Activated CD4-positive, alpha-beta T cell treated with anti-CD3 and anti-CD28 coated beads, Interleukin-10, Interleukin-2, amounts not matched to agents 100 ng/mL and 50 ng/mL, durations not matched to agents 16 hours and 8 hours (primary cell): ENCODE results near the gene LYRM9.
A peak's percentile ranks its signal among the peaks of the same experiment; 100 is the strongest.
"Not testable (repeated sequence)": the region's sequence is repeated elsewhere in the genome, so short reads cannot be mapped to it uniquely, and the experiment has no call there.

Experiments
- DNase-seq: peaks from one replicate; pipeline ENCODE4 v3.0.0-alpha.2; 2020

Gene LYRM9

GRCh38 chr17:27892866-27893769 lies at the start of gene LYRM9:
Gene LYRM9, minus strand, starts transcription at chr17:27893365. Its CDS starts 10,671 bp downstream, at chr17:27882694.
- DNase-seq = peak; percentile 95

GRCh38 chr17:27940503-27941428 lies 47.6 kb upstream of the LYRM9 start:
- no peak for DNase-seq

GRCh38 chr17:27939474-27940465 lies 46.6 kb upstream of the LYRM9 start:
- DNase-seq = no peak

GRCh38 chr17:27938864-27939263 lies 45.7 kb upstream of the LYRM9 start:
- no peak for DNase-seq

GRCh38 chr17:27938241-27938640 lies 45.1 kb upstream of the LYRM9 start:
- DNase-seq = no peak

- no peak for DNase-seq
These were observed 43.9 kb upstream of the LYRM9 start for GRCh38 chr17:27937025-27937546.

- DNase-seq = no peak
These were observed 36.8 kb upstream of the LYRM9 start for GRCh38 chr17:27930000-27930399.

- DNase-seq = no peak
These were observed 35.4 kb upstream of the LYRM9 start for GRCh38 chr17:27928587-27928986.

GRCh38 chr17:27927781-27928180 lies 34.6 kb upstream of the LYRM9 start:
- no peak for DNase-seq

- no peak for DNase-seq
These were observed 28.4 kb upstream of the LYRM9 start for GRCh38 chr17:27921599-27921998.

- no peak for DNase-seq
These were observed 27.9 kb upstream of the LYRM9 start for GRCh38 chr17:27921077-27921476.

- DNase-seq = no peak
These were observed 27.4 kb upstream of the LYRM9 start for GRCh38 chr17:27920569-27920968.

- DNase-seq = no peak
These were observed 25.9 kb upstream of the LYRM9 start for GRCh38 chr17:27919079-27919478.

GRCh38 chr17:27918498-27918897 lies 25.3 kb upstream of the LYRM9 start:
- DNase-seq = no peak

GRCh38 chr17:27917000-27917399 lies 23.8 kb upstream of the LYRM9 start:
- no peak for DNase-seq

- DNase-seq = no peak
These were observed 22.5 kb upstream of the LYRM9 start for GRCh38 chr17:27915709-27916108.

GRCh38 chr17:27914382-27914781 lies 21.2 kb upstream of the LYRM9 start:
- DNase-seq = no peak

GRCh38 chr17:27912964-27913363 lies 19.8 kb upstream of the LYRM9 start:
- DNase-seq = no peak

- not testable (repeated sequence) for DNase-seq
These were observed 19.1 kb upstream of the LYRM9 start for GRCh38 chr17:27912299-27912698.

- DNase-seq = no peak
These were observed 14.9 kb upstream of the LYRM9 start for GRCh38 chr17:27907976-27908558.

GRCh38 chr17:27906623-27907022 lies 13.5 kb upstream of the LYRM9 start:
- no peak for DNase-seq

- DNase-seq = no peak
These were observed 13.0 kb upstream of the LYRM9 start for GRCh38 chr17:27906226-27906580.
